ENCODE results near the gene DCDC2C. TPM values are rescaled to one million over a fixed set of nuclear protein-coding genes. Genes with fewer than 3 reads are reported as not detected.

The DCDC2C gene
- total and polyA plus RNA-seq, 2 donors (not counting 3 experiments of a cell fraction or from before 2014, with no cell fraction given) = not detected

- CTCF ChIA-PET = no interaction called here
- intact Hi-C loops (cut with micrococcal nuclease) = no loop called here
Measured at GRCh38 chr2:3755277-3755676, 51.9 kb downstream of the DCDC2C start.

GRCh38 chr2:3756306-3756705 lies 52.9 kb downstream of the DCDC2C start:
- Histone ChIP-seq H3K4me2 (ENCODE audit: insufficient read depth, low read length) (no peak overlapping the region), H3K36me3 (ENCODE audit: control insufficient read depth in 2 of 2, extremely low read depth in 1 of 2, insufficient read depth in 2 of 2, low read length in 2 of 2) (no peaks in the 10 kb centered on the region), H3K9me1 (replicated peaks; ENCODE audit: control insufficient read depth, extremely low read depth, insufficient read depth, low read length) (no peaks in the 10 kb centered on the region), H3K27me3 (ENCODE audit: control insufficient read depth in 2 of 2, insufficient read depth in 2 of 2, low read length in 2 of 2) (no peaks in the 10 kb centered on the region), H3K9ac (replicated peaks; ENCODE audit: extremely low read depth, insufficient read depth, low read length) (no peak overlapping the region), H3K79me2 (ENCODE audit: control insufficient read depth, insufficient read depth, low read length) (no peaks in the 10 kb centered on the region), H4K20me1 (replicated peaks; ENCODE audit: control insufficient read depth, extremely low read depth, insufficient read depth, low read length) (no peaks in the 10 kb centered on the region), H3K4me3 (replicated peaks in 1 of 3; ENCODE audit: insufficient read depth in 1 of 3, low read depth in 1 of 3, low read length in 3 of 3) (no peak overlapping the region), H2AFZ (ENCODE audit: low read depth, low read length) (no peak overlapping the region), H3K9me3 (replicated peaks; ENCODE audit: control insufficient read depth, insufficient read depth, low read length) (no peaks in the 10 kb centered on the region), H3K4me1 (ENCODE audit: control insufficient read depth, extremely low read depth, insufficient read depth, low read length) (no peaks in the 10 kb centered on the region), H3K27ac (ENCODE audit: insufficient read depth, low read depth, low read length) (no peak overlapping the region)
- DNase-seq (ENCODE audit: low read depth, low spot score) = no peak
- BruUV-seq (replicated peaks) = no TSS peak
- TF ChIP-seq EZH2 (IDR thresholded peaks at IDR 0.05; ENCODE audit: borderline replicate concordance, low read depth, low read length, severe bottlenecking) (no peak), POLR2AphosphoS5 (IDR thresholded peaks at IDR 0.05; ENCODE audit: insufficient read depth, low read depth, low read length) (no peak), FOS (IDR thresholded peaks at IDR 0.05; ENCODE audit: borderline replicate concordance, insufficient read depth, low read length) (no peak), CTCF (IDR thresholded peaks at IDR 0.05; ENCODE audit: extremely low read depth in 1 of 2, insufficient read depth in 1 of 2, low read depth in 1 of 2, low read length in 2 of 2) (no peak)
- ChIA-PET CTCF (no interaction called here), POLR2A (no interaction called here)
- FAIRE-seq = no peak
- dilution Hi-C loops (cut with MboI; ENCODE audit: extremely low pct_ligation_motif_present, low sequenced_read_pairs) (no loop called here), intact Hi-C loops (cut with micrococcal nuclease) (no loop called here)

More at GRCh38 chr2:3755277-3755676, 51.9 kb downstream of the DCDC2C start:
- no peaks in the 10 kb centered on the region for H3K36me3 ChIP-seq (ENCODE audit: control insufficient read depth in 2 of 2, extremely low read depth in 1 of 2, insufficient read depth in 2 of 2, low read length in 2 of 2)
- no TSS peak for BruUV-seq (replicated peaks)
- DNase-seq (ENCODE audit: low read depth, low spot score) (no peak), FAIRE-seq (no peak)
- dilution Hi-C loops (cut with MboI; ENCODE audit: extremely low pct_ligation_motif_present, low sequenced_read_pairs) = no loop called here
- POLR2A ChIA-PET = no interaction called here
- H4K20me1 ChIP-seq (replicated peaks; ENCODE audit: control insufficient read depth, extremely low read depth, insufficient read depth, low read length) = no peaks in the 10 kb centered on the region
- no peak overlapping the region for H3K27ac ChIP-seq (ENCODE audit: insufficient read depth, low read depth, low read length)
- no peaks in the 10 kb centered on the region for H3K79me2 ChIP-seq (ENCODE audit: control insufficient read depth, insufficient read depth, low read length)
- no peaks in the 10 kb centered on the region for H3K27me3 ChIP-seq (ENCODE audit: control insufficient read depth in 2 of 2, insufficient read depth in 2 of 2, low read length in 2 of 2)
- no peaks in the 10 kb centered on the region for H3K9me3 ChIP-seq (replicated peaks; ENCODE audit: control insufficient read depth, insufficient read depth, low read length)
- no peaks in the 10 kb centered on the region for H3K4me1 ChIP-seq (ENCODE audit: control insufficient read depth, extremely low read depth, insufficient read depth, low read length)
- H2AFZ ChIP-seq (ENCODE audit: low read depth, low read length) = no peak overlapping the region
- H3K4me3 ChIP-seq (replicated peaks in 1 of 3; ENCODE audit: insufficient read depth in 1 of 3, low read depth in 1 of 3, low read length in 3 of 3) = no peak overlapping the region
- no peak overlapping the region for H3K4me2 ChIP-seq (ENCODE audit: insufficient read depth, low read length)
- TF ChIP-seq MYC (IDR thresholded peaks at IDR 0.05; ENCODE audit: low read depth, low read length) = no peak
- no peak for TF ChIP-seq FOS (IDR thresholded peaks at IDR 0.05; ENCODE audit: borderline replicate concordance, insufficient read depth, low read length)
- no peaks in the 10 kb centered on the region for H3K9me1 ChIP-seq (replicated peaks; ENCODE audit: control insufficient read depth, extremely low read depth, insufficient read depth, low read length)
- no peak overlapping the region for H3K9ac ChIP-seq (replicated peaks; ENCODE audit: extremely low read depth, insufficient read depth, low read length)
